Muscle of arm (tissue), 14 donors: ENCODE measurements around the gene ATP13A4. TPM values are rescaled to one million over a fixed set of nuclear protein-coding genes. Genes with fewer than 3 reads are reported as not detected.

ENCODE experiments used
- DNase-seq: peaks from one replicate; pipeline ENCODE4 v3.0.0-alpha.2; 2013
- long read RNA-seq, 11 donors: transcript quantifications; one replicate each; lab custom pipeline, GENCODE V29; 2026
- polyA plus RNA-seq, 12 donors: library from polyadenylated mRNA; unstranded; fragments of 120-200 nt; gene quantifications; one replicate each; pipeline ENCODE4 v1.2.1, GENCODE V29; 2013; ENCODE audit not compliant: insufficient read length in 12 of 12

ATP13A4 gene, protein sequence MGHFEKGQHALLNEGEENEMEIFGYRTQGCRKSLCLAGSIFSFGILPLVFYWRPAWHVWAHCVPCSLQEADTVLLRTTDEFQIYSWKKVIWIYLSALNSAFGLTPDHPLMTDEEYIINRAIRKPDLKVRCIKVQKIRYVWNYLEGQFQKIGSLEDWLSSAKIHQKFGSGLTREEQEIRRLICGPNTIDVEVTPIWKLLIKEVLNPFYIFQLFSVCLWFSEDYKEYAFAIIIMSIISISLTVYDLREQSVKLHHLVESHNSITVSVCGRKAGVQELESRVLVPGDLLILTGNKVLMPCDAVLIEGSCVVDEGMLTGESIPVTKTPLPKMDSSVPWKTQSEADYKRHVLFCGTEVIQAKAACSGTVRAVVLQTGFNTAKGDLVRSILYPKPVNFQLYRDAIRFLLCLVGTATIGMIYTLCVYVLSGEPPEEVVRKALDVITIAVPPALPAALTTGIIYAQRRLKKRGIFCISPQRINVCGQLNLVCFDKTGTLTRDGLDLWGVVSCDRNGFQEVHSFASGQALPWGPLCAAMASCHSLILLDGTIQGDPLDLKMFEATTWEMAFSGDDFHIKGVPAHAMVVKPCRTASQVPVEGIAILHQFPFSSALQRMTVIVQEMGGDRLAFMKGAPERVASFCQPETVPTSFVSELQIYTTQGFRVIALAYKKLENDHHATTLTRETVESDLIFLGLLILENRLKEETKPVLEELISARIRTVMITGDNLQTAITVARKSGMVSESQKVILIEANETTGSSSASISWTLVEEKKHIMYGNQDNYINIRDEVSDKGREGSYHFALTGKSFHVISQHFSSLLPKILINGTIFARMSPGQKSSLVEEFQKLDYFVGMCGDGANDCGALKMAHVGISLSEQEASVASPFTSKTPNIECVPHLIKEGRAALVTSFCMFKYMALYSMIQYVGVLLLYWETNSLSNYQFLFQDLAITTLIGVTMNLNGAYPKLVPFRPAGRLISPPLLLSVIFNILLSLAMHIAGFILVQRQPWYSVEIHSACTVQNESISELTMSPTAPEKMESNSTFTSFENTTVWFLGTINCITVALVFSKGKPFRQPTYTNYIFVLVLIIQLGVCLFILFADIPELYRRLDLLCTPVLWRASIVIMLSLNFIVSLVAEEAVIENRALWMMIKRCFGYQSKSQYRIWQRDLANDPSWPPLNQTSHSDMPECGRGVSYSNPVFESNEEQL
- 10 to 100 TPM in 1 of 12 donors, 1 to 10 TPM in 7, under 1 TPM in 3, not detected in 1; 0.27 to 12.3 (median 1.5) TPM for polyA plus RNA-seq
- long read RNA-seq, donor 1 = 0 reads
- long read RNA-seq, donor 2 = 0 reads
- long read RNA-seq, donor 3 = 0 reads
- long read RNA-seq, donor 4 = 0 reads
- long read RNA-seq, donor 5 = 0 reads
- long read RNA-seq, donor 6 = 0 reads
- long read RNA-seq, donor 7 = 0 reads
- long read RNA-seq, donor 8 = 0 reads
- long read RNA-seq, donor 9 = 0 reads
- long read RNA-seq, donor 10 = 0 reads
- long read RNA-seq, donor 11 = 0 reads

DNA sequence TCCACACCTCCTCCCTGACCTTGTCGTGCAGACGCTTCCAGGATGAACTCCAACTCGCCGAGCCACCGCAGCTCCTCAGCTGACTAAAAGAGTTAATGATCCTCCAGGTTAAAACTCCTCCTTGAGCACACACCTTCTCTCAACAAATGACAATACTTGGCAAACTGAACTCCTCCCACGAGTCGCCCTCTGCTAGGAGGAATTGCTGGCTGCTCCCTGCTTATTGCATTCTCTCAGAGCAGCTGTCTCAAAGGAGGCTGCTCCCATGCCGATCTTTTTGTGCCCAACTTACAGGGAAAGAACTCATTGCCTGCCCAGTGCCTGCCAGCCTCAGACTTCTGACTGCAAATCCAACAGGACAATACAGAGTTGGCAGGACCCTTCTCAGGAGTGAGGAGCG, at the start of gene ATP13A4:
Gene ATP13A4 (minus strand): TSS at position 85 of the 400 bp plus-strand sequence. CDS start 96 bp downstream, outside the sequence.
- DNase-seq = no peak

DNA sequence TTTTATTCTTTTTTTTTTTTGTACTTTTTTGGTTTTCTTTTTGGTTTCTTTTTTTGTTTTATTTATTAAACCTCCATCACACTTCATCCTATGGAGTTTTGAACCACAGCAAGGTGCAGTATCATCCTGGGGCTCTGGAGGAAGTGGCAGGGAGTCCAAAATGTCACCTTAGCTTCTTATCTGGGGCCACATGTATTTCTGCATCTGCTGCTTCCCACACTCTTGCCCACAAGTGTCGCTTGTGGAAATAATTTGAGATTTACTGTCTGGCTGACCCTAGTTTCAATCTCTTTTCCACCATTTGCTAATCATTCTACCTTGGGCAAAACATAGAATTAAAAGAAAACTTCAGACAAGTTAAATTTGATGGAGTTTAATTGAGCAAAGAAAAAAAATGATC, 44.7 kb upstream of the ATP13A4 start:
- DNase-seq = no peak

DNA sequence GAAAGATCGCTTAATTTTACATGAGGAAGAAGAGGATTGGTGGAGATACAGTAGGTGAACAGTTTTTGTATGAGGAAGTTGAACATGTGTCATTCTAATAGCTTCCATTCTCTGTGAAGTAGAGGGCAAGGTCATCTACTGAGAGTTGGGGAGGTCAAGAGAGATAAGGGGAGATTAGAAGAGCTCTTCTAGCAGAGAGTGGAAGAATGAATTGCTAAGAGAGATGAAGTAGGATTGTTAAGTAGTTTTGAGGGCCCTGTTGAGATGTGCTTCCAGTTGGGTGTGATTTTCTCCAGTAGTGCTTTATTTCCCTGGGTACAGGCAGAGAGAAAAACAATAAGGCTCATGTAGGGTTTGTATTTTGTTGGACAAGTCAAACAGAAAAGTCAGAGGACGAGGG, 43.5 kb upstream of the ATP13A4 start:
- no peak for DNase-seq

DNA sequence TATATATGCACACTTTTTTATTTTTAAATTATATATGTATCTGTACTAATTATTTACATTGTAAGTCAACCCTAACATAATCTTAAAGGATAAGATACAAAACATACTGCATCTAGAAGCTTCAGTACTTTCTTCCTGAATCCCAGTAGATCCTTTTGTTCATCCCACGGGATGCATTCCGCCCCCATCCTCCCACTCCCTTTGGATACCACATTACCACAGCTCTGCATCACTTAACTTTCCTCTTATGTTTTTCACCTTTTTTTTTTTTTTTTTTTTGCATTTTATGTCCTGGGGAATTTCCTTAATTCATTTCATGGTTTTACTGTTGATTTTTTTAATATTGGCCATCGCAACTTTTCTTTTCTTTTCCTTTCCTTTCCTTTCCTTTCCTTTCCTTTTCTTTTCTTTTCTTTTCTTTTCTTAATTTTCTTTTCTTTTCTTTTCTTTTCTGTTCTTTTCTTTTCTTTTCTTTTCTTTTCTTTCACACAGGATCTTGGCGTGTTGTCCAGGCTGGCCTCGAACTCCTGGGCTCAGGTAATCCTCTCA, 41.3 kb upstream of the ATP13A4 start:
- DNase-seq = no peak

DNA sequence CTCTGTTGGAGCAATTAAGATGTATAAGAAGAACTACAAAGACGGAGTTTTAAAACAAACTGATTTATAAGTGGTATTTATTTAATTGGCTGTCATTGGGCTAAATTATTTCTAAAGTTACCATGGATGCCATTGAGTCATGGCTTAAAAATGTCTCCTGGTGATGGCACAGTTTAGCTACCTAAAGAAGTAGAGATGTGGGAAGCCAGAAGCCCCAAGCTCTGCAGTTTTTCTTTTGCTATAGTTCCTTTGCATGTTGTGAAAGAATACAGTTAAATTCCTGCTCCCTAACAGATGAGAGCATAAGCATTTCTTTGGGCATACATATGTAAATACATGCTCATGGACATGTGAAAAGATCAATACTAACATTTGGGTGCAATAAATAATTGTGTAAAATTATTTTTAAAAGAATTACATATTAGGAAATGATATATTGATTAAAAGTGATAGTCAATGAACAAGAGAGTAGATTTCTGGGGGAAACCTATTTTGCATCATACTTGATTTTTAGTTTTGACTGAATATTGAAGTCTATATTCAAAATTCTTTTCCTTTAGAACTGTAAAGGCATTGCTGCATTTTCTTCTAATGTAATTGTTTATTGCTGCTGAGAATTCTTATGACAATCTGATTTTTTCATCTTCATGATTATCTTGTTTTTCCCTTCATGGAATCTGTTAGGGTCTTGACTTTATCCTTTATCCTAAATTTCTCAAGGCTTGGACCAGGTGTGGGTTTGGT, 40.4 kb upstream of the ATP13A4 start:
- DNase-seq = no peak

DNA sequence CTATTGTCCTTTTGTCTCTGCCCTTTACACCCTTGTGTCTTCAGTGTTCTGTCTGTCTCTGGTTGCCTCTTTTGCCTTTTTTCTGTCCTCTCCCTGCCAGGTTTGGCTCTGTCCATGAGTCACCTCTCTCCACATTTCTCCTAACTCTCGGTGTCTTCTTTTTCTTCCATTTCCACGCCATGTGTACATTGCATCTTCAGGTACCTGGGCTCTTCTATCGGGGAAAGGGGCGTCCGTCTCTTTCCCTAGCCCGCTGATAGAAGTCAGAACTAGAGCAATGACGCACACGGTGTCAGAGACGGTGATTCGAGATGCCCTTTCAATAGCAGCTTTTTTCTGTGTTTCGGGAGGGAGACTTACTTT, 39.0 kb upstream of the ATP13A4 start:
- no peak for DNase-seq

DNA sequence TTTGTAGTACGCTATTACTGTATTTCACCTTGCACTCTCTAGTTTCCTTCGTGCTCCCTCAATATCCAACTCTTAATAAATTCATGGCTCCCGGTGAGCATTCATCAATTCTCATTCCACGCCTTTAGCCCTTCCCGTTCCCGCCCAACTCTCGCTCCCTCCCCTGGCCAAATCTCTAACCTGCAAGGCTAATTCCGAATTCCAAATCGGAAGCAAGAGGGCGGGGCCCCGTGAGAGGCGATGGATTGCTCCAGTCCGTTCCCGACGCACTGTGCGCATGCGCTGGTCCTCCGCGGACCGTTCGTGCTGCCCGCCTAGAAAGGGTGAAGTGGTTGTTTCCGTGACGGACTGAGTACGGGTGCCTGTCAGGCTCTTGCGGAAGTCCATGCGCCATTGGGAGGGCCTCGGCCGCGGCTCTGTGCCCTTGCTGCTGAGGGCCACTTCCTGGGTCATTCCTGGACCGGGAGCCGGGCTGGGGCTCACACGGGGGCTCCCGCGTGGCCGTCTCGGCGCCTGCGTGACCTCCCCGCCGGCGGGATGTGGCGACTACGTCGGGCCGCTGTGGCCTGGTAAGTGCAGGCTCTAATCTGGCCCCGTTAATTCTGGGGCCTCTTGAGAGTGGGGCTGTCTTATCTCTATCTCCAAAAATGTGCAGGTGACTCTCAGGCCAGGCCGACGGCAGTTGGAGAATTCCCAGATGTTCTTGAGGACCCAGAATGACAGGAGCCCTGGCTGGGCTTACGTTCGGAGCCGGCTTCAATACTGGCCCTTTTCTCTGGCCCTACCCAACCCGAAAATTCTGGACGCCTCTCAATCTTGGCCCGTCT, 38.4 kb upstream of the ATP13A4 start, which contains the start of gene OPA1:
Gene OPA1 (plus strand): TSS at position 368 of the 827 bp plus-strand sequence. CDS start 170 bp downstream, at position 538.
- DNase-seq = peak; percentile 99

DNA sequence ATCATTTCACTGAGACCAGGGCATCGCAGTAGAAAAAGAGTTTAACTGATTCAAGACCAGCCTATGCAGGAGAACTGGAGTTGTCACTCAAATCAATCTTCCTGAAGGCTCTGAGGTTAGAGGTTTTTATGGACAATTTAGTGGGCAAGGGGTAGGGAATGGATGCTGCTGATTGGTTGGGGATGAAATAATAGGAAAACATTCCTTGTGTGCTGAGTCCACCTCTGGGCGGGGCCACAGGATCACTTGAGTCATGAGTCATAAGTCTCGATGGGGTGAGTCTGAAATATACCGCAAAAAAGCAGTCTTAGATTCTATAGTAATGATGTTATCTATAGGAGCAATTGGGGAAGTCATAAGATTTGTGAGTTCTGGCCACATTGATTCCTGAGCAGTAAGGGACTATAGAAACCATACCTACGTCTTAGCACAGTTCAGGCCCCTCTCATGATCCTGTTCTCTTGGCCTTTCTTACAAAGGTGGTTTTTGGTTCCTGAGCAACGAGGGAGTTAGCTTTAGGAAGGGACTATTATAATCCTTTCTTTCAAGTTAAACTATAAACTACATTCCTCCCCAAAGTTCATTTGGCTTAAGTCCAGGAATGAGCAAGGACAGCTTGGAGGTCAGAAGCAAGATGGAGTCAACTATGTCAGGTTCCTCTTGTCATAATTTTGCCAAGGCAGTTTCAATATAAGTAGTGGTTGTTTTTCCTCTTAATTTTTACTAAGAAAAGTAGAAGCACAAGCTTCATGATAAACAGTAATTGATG, 35.6 kb upstream of the ATP13A4 start:
- DNase-seq = no peak

DNA sequence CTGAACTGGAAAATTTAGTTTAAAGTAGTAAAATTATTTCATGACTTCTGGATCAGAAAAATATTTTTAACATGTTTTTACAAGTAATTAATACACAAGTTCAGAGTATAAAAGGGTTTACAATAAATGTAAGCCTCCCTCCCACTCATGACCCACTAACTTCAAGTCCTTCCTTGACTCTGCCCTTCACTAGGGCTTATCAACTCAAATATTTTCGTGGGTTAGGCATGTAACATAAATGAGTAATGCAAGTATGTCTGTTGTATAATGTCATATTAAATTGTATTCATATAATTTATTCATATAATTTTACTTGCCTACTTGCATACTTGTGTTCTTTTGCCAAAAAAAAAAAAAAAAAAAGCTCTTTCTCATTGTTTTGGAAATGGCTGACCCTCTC, 34.9 kb upstream of the ATP13A4 start:
- no peak for DNase-seq

DNA sequence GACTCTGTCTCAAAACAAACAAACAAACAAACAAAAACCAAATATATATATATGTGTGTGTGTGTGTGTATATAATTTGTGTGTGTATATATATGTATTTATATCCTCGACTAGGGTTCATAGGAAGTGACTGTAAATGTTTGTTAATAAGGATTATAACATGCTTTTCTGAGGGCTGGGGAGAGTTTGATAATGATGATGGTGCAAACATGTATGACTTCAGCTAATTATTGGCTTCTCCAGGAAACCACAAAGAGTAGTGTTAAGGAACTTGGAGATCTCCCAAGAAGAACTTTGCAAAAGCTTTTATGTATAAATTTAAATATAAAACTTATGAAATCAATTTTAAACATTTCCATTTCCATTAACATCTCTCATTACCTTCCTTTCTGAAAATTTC, 34.4 kb upstream of the ATP13A4 start:
- DNase-seq = no peak

DNA sequence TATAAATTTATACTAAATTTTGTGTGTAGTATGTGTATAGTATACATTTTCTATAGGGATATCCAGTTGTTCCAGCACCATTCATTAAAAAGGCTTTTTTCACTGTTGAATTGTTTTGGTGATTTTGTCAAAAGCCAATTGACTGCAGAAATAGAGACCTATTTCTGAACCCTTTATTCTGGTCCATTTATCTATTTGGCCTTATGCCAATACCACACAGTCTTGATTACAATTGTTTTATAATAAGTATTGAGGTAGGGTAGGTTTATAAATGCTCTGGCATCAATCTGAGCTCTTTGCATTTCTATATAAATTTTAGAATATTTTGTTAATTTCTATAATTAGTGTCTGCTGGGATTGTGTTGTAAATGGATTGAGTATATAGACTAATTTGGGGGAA, 31.8 kb upstream of the ATP13A4 start:
- no peak for DNase-seq

DNA sequence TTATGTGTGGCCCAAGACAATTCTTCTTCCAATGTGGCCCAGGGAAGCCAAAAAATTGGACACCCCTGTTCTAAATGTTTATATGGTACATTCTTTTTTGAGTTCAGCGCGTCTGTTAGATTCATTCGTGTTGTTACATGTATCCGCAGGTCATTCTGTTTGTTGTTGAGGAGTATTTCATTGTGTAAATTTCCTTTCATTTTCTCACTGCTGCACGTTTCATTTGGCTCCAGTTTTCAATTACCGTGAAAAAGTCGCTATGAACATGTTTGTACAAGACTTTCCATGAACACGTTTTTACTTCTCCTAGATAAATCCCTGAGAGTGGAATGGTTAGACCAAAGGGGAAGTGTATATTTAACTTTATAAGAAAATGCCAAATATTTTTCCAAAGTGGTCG, 30.8 kb upstream of the ATP13A4 start:
- no peak for DNase-seq

DNA sequence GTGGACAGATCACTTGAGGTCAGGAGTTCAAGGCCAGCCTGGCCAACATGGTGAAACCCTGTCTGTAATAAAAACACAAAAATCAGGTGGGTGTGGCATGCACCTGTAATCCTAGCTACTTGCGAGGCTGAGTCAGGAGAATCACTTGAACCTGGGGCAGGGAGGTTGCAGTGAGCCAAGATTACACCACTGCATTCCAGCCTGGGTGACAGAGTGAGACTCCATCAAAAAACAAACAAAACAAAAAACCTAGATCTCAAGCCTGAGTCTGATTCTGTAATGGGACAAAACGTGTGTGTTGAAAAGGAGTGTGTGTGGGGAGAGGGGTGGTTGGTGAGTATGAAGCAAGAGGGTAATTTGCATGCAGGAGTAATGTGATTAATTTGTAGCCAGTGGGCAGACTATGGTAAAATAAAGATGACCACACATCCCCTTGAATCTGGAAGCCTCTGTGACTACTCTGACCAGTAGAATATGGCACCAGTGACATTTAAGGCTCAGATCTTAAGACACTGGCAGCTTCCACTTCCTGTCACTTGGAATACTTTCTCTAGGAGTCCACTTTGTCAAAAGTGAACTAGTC, 19.9 kb upstream of the ATP13A4 start:
- DNase-seq = no peak

DNA sequence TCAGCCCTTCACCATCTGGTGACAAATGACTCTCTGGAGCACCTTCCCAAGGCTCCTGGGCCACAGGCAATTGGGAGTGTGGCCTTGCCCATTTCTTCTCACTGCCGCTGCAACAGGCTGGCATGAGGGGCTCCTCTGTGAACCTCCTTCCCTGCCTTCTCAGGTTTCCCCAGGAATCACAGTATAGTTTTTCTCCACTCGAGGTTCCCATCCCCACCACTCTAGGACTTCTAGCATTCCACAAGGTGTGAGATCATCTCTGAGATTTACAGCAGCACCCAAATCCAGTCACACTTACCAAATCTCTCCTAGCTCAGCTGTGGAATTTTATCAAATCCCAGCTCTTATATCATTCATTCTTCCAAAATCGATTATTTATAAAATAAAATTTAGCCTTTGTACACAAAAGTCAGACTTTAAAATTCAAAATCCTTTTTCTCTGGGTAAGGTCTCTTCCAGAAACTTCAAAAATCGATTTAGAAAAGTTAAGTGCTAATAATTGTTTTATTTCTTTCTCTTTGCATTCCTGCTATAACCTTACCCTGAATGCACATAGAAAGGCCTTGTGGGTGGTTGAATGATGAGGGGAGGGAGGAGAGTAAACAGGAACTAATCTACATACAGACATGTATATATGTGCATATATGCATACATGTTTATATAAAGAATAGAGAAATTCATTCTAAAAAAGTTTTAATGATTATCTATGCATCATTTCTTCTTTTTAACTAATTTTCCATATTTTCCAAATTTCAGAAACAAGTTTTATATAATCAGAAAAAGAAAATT, 18.9 kb upstream of the ATP13A4 start:
- DNase-seq = no peak

DNA sequence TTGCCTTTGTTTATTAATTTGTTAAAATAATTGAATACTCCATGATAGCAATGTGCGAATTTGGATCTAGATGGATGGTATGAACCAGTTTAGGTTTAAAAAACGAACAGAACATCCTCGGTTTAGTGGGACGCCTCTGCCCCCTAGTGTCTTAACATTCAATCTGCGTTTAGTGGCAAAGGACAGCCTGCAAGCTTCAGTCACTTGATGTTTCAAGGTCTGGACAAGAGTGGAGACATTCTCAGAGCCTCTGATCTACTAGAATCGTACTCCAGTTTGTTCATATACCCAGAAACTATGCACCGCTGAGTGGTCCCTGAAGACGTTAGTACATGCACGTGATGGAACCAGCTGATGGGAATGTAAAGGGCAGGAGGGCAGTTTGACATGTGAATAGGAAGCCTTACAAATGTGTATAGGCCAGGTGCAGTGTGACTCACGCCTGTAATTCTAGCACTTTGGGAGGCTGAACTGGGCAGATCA, 17.8 kb upstream of the ATP13A4 start:
- DNase-seq = peak; percentile 73

DNA sequence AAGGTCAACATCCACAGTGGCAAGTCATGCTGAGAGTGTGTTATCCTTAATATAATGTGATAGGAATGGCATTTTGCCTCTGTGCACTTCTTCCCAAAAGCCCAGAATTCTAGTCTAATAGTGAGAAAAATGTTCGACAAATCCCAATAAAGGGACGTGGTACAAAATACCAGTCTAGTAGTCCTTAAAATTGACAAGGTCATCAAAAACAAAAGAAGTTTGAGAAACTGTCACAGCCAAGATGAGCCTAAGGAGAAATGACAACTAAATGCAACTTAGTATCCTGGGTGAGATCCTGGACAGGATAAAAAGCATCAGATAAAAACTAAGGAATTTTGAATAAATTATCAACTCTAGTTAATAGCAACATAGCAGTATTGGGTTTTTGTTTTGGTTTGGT, 14.4 kb upstream of the ATP13A4 start:
- no peak for DNase-seq

DNA sequence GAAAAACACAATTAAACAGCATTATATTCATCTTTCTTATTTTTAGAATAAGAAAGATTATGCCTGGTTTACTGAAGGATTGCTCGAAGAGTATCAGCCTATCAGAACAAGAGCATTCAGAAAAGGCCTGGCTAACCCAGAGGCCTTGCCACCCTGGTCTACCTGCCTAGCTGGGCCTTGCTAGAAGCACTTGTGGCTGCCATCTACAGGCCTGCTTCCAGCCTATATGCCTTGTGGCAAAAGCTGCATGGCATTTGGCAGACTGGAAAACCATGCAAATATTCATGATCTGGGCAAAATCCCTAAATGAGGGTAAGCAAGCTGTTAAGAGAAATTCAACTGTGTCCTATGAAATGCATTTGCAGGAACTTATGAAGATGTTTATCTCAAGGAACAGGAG, 9.3 kb upstream of the ATP13A4 start:
- DNase-seq = no peak
